Colon (tissue), 2 donors: ENCODE results near the gene CUEDC1.
"Not testable (repeated sequence)": the region's sequence is repeated elsewhere in the genome, so short reads cannot be mapped to it uniquely, and the experiment has no call there.

Experiments
- FAIRE-seq: peaks from 2 replicates; lab custom pipeline; 2012; peaks lifted over from hg19 to GRCh38; lab: Jason Lieb, UNC
- donor health status: control.
- donor health status: control.

The CUEDC1 gene

DNA sequence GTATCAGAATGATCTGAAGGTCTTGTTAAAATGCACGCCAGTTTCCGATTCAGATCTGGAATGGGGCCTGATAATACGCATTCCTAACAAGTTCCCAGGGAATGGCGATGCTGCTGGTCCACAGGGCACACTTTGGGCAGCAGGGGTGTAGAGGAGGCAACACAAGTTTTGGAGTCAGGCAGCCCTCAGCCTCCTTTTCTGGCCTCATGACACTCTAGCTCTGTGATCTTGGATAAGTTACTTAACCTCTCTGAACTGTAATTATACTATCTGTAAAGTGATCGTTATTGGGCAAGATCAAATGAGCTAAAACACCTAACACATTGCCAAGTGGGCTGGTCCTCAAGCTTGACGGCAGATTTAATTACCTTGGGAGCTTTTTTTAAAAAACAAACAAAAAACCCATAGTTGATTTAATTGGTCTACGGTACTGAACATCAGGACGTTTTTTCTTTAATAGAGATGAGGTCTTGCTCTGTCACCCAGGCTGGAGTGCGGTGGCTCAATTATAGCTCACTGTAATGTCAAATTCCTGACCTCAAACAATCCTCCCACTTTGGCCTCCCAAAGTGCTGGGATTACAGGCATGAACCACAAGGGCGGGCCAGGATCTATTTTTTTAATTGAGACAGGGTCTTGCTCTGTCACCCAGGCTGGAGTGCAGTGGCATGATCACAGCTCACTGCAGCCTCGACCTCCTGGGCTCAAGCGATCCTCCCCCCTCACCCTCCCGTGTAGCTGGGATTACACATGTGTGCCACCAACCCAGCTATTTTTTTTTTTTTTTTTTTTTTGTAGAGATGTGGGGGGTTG is 95.4 kb downstream of the CUEDC1 start:
- FAIRE-seq = no peak

- no peak for FAIRE-seq
These were observed 96.4 kb downstream of the CUEDC1 start for GRCh38 chr17:57858838-57859237.

DNA sequence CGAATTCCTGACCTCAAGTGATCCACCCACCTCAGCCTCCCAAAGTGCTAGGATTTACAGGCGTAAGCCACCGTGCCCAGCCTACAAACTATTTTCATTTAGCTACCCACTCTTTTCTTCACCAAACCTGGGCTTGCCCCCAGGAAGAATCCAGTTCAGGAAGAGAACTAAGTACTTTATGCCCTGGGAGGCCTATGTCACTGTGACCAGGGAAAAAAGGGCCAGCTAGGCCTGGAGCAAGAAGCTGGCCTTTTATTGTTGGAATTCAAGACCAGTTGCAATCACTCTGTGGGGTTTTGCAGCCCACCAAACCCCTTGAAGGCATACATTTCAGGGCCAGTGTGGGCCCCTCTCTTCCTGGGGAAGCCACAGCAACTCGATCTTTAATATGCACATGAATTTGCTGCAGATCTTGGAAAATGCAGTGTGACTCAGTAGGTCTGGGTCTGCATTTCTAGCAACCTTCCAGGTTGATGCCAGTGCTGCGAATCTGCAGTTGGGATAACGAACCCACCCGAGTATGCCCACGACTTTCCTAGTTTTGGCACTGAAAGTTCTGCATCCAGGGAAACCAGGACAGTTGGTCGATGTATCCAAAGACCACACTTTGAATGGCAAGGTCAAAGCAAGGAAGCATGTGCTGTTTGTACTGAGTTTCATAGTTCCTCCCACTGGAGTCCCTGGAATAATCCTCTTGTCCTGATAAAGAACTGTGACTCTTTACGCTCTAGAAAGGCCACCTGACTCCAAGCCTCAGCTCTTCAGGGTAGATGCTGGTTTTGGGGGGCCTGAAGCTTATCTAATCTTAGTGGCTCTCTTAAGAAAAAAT is 98.2 kb downstream of the CUEDC1 start:
- FAIRE-seq = no peak

- FAIRE-seq = no peak
These were observed 99.7 kb downstream of the CUEDC1 start for GRCh38 chr17:57855391-57856035.

- no peak for FAIRE-seq
These were observed 101.5 kb downstream of the CUEDC1 start for GRCh38 chr17:57853695-57854094.

DNA sequence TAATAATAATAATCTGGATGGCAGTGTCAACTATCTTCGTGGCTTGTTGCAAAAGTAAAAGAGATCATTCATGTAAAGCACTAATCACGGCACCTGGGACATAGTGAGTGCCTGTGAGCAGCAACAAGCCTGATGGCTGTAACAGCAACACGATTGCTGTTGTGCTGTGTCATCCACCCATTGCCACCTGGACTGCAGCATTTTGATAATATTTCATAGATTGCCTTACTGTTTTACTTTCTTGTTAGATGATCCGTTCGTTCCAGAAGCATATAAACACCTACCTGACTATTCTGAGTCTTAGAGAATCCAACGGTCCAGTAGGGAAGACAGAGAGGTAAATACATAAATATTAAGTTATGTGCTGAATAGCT is 102.3 kb downstream of the CUEDC1 start:
- no peak for FAIRE-seq

- no peak for FAIRE-seq
These were observed 102.9 kb downstream of the CUEDC1 start for GRCh38 chr17:57852092-57852954.

DNA sequence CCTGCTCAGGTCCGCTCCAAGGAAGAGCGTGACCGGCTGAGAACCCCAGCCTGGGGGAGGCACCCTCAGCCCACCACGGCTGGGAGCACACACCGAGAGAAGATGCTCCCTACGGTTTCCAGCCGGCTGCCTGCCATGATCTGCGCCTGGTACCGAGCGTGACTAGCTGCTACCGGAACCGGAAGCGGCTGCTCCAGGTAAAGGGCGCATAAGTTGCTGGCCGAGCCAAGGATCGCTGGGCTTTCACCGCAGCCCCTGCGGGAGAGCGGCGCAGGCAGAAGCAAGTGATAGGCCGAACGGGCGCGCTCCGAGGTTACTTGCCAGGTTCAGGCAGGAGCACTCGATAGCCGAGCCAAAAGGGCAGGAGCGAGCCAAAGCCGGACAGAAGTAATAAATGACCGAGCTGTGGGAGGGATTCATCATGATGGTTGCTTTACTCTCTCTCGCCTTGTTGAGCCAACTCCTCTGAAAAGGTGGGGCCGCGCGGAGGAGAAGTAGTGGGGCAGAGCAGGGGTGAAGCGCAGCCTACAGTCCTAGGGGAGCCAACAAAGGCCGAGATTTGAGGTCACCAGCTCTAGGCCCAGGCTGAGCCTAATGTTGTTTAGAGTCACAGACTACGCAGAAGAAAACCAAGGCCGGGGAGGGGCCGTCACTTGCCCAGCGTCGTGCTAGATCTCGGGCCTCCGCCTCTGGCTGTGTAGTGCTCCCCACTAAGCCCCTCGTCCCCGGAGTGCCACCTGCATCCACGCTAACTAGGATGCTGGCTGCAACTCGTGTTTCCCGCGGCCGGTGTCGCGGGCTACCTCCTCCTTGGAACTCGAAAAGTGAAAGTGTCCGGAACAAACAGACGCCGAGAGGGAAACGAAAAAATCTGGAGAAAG is 105.1 kb downstream of the CUEDC1 start, which contains the start of gene MRPS23:
TSS of gene MRPS23 (minus strand) at position 171 of the 881 bp plus-strand sequence. CDS start at position 137, 34 bp downstream.
- FAIRE-seq = no peak

- no peak for FAIRE-seq
These were observed 105.9 kb downstream of the CUEDC1 start for GRCh38 chr17:57849163-57849873.

DNA sequence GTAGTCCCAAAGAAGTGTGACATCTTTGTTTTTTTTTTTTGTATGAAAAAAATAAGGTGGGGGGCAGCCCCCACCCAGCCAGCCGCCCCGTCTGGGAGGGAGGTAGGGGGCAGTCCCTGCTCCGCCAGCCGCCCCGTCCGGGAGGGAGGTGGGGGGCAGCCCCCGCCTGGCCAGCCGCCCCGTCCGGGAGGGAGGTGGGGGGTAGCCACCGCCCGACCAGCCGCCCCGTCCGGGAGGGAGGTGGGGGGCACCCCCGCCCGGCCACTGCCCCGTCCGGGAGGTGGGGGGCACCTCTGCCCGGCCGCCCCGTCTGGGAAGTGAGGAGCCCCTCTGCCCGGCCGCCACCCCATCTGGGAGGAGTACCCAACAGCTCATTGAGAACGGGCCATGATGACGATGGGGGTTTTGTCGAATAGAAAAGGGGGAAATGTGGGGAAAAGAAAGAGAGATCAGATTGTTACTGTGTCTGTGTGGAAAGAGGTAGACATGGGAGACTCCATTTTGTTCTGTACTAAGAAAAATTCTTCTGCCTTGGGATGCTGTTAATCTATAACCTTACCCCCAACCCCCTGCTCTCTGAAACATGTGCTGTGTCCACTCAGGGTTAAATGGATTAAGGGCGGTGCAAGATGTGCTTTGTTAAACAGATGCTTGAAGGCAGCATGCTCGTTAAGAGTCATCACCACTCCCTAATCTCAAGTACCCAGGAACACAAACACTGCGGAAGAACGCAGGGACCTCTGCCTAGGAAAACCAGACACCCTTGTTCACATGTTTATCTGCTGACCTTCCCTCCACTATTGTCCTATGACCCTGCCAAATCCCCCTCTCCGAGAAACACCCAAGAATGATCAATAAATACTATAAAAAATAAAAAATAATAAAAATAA is 108.9 kb downstream of the CUEDC1 start:
- not testable (repeated sequence) for FAIRE-seq

GRCh38 chr17:57842280-57842679 is 112.9 kb downstream of the CUEDC1 start:
- no peak for FAIRE-seq

DNA sequence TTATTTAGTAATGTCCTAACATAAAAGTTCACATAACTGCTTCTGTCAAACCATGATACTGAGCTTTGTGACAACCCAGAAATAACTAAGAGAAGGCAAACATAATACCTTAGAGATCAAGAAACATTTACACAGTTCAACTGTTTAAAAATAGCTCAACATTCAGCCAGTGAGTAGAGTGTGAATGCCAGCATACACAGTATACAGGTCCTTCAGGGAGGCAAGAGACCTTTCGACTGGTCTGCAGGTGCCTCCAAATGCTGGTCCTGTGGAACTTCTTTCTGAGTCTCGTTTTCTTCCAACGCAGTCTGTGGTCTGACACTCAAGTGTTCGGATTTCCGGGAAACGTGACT is 115.7 kb downstream of the CUEDC1 start:
- no peak for FAIRE-seq

- no peak for FAIRE-seq
These were observed 116.2 kb downstream of the CUEDC1 start for GRCh38 chr17:57838857-57839570.

- FAIRE-seq = no peak
These were observed 116.8 kb downstream of the CUEDC1 start for GRCh38 chr17:57838453-57838852.

DNA sequence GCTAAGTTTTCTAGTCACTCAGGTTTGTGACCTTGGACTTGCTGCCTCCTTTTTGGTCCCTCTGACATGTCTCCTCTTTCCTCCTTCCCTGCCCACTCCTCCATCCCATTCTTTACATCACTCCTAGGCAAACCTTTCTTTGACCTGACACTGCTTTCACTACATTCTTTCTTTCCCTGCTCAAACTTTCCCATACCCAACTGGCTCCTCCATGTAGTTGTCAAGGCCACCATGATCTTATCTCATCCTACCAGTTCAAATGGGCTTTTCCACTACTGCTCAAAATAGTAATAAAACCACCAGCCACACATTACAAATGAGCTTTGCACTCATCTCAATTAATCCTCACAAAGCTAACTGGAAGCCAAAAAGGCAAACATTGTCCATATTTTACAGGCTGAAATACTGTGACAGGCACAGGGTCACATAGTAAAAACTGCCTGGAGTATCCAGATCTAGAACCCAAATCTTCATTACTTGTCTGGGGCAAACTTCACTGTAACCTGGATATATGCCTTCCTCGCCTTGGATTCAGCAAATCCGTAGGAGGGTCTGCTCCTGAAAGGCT is 119.8 kb downstream of the CUEDC1 start:
- FAIRE-seq = no peak

- FAIRE-seq = no peak
These were observed 121.0 kb downstream of the CUEDC1 start for GRCh38 chr17:57834146-57834741.

DNA sequence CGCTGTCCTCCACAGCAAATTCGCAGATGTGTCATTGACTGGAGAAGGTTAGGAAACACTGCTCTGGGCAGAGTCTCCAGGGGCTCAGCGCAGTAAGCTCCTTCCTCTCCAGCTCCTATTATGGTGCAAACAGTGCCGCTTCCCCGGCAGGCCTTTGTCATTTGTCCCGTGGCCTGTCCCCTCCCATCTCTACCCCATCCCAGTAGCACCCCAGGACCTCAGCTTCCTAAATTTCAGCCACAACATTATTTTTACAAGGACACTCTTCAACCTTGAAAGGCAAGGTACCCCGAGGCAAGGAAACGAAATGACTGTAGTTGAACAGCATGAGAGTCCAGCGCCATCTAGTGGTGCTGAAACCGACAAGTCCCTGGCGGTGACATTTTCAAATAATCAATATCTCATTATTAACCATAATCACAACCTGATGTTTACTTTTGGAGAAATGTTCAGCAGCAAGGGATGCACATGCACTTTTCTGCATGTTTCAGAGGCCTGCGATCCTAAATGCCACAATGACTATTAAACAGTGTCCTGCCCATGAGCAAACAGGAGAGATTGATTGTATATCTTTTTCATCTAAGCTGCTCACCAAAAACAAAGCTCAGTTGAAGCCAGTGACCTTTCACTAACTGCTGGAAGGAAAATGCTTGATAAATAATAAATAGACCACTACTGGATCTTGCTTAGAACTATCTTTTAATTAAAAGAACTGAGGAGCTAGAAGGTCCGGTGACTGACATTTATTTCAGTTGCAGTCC is 121.9 kb downstream of the CUEDC1 start:
- FAIRE-seq = no peak
